ENCODE measurements around the gene HKDC1. TPM values are rescaled to one million over a fixed set of nuclear protein-coding genes. Genes with fewer than 3 reads are reported as not detected.

The HKDC1 gene
- polyA plus RNA-seq, 1 donor from 2014 or later, result 0.07 TPM

- Histone ChIP-seq H3K9me3 (ENCODE audit: low read length) (no peaks in the 10 kb centered on the region), H3K36me3 (ENCODE audit: insufficient read depth, low read length) (no peaks in the 10 kb centered on the region), H3K4me3 (ENCODE audit: low read length) (no peak overlapping the region), H3K27me3 (ENCODE audit: insufficient read depth, low read depth, low read length) (no peaks in the 10 kb centered on the region), H3K27ac (ENCODE audit: low read length) (no peak overlapping the region), H2AFZ (ENCODE audit: low read depth, low read length) (no peak overlapping the region), H3K9me2 (ENCODE audit: insufficient read depth, low read length) (no peaks in the 10 kb centered on the region), H4K20me1 (ENCODE audit: insufficient read depth) (no peaks in the 10 kb centered on the region), H3K79me2 (replicated peaks; ENCODE audit: insufficient read depth, low read length) (no peaks in the 10 kb centered on the region), H3K4me2 (ENCODE audit: low read length) (no peak overlapping the region), H3F3A (ENCODE audit: insufficient read depth, low read length, poor library complexity, severe bottlenecking) (no peaks in the 10 kb centered on the region), H3K9ac (ENCODE audit: low read length) (no peak overlapping the region)
- TF ChIP-seq CTCF (IDR thresholded peaks at IDR 0.05; ENCODE audit: poor library complexity, severe bottlenecking), result no peak
- TF ChIP-seq MXI1 (conservative IDR thresholded peaks at IDR 0.05; ENCODE audit: poor library complexity, severe bottlenecking), result no peak
- TF ChIP-seq POLR2AphosphoS5 (IDR thresholded peaks at IDR 0.05), result no peak
- no peak for TF ChIP-seq RAD21 (conservative IDR thresholded peaks at IDR 0.05)
- no peak for TF ChIP-seq EZH2 (IDR thresholded peaks at IDR 0.05; ENCODE audit: borderline replicate concordance, insufficient read depth, low read length, poor library complexity, severe bottlenecking)
- no peak for TF ChIP-seq SMC3 (conservative IDR thresholded peaks at IDR 0.05; ENCODE audit: poor library complexity)
- TF ChIP-seq TAF1 (IDR thresholded peaks at IDR 0.05; ENCODE audit: low read depth), result no peak
- TF ChIP-seq EP300 (conservative IDR thresholded peaks at IDR 0.05; ENCODE audit: poor library complexity, severe bottlenecking), result no peak
- TF ChIP-seq REST (IDR thresholded peaks at IDR 0.05; ENCODE audit: borderline replicate concordance), result no peak
These were observed 50.9 kb downstream of the HKDC1 start for GRCh38 chr10:69270990-69271389.

- H4K20me1 ChIP-seq (ENCODE audit: insufficient read depth), result no peaks in the 10 kb centered on the region
- TF ChIP-seq CTCF (IDR thresholded peaks at IDR 0.05; ENCODE audit: poor library complexity, severe bottlenecking) (no peak), EP300 (conservative IDR thresholded peaks at IDR 0.05; ENCODE audit: poor library complexity, severe bottlenecking) (no peak), SMC3 (conservative IDR thresholded peaks at IDR 0.05; ENCODE audit: poor library complexity) (no peak), RAD21 (conservative IDR thresholded peaks at IDR 0.05) (no peak), MXI1 (conservative IDR thresholded peaks at IDR 0.05; ENCODE audit: poor library complexity, severe bottlenecking) (no peak), EZH2 (IDR thresholded peaks at IDR 0.05; ENCODE audit: borderline replicate concordance, insufficient read depth, low read length, poor library complexity, severe bottlenecking) (no peak), REST (IDR thresholded peaks at IDR 0.05; ENCODE audit: borderline replicate concordance) (no peak), POLR2AphosphoS5 (IDR thresholded peaks at IDR 0.05) (no peak)
These were observed 52.5 kb downstream of the HKDC1 start for GRCh38 chr10:69272624-69273023.

More at GRCh38 chr10:69272624-69273023, 52.5 kb downstream of the HKDC1 start:
- Histone ChIP-seq H3K27ac (ENCODE audit: low read length) (no peak overlapping the region), H3K4me3 (ENCODE audit: low read length) (no peak overlapping the region), H3K9me2 (ENCODE audit: insufficient read depth, low read length) (no peaks in the 10 kb centered on the region), H3K4me2 (ENCODE audit: low read length) (no peak overlapping the region), H2AFZ (ENCODE audit: low read depth, low read length) (no peak overlapping the region), H3F3A (ENCODE audit: insufficient read depth, low read length, poor library complexity, severe bottlenecking) (no peaks in the 10 kb centered on the region), H3K9ac (ENCODE audit: low read length) (no peak overlapping the region), H3K36me3 (ENCODE audit: insufficient read depth, low read length) (no peaks in the 10 kb centered on the region), H3K27me3 (ENCODE audit: insufficient read depth, low read depth, low read length) (no peaks in the 10 kb centered on the region), H3K9me3 (ENCODE audit: low read length) (no peaks in the 10 kb centered on the region), H3K79me2 (replicated peaks; ENCODE audit: insufficient read depth, low read length) (no peaks in the 10 kb centered on the region)
